HG03097 (cell line): Measurements from ENCODE around the gene ZNF202.

Source experiments
- ATAC-seq: cut with Tn5 transposase; IDR thresholded peaks from one replicate; pipeline ENCODE4 v1.9.1; 2021; ENCODE audit not compliant: unreplicated experiment, low FRiP score

ZNF202 gene

DNA sequence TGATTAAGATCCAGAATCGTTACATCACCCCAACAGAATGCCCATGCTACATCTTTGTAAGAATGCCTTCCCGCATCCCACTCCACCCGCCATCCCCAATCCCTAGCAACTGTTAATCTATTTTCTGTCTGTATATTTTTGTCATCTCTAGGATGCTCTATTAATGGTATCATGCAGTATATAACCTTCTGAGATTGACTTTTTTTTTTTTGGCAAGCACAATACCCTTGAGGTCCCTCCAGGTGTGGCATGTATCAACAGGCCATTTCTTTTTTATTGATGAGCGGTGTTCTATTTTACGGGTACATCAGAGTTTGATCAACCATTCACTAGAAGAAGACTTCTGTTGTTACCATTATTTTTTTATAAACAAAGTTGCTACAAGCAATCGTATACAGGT lies 56.9 kb downstream of the ZNF202 start:
- no peak for ATAC-seq

DNA sequence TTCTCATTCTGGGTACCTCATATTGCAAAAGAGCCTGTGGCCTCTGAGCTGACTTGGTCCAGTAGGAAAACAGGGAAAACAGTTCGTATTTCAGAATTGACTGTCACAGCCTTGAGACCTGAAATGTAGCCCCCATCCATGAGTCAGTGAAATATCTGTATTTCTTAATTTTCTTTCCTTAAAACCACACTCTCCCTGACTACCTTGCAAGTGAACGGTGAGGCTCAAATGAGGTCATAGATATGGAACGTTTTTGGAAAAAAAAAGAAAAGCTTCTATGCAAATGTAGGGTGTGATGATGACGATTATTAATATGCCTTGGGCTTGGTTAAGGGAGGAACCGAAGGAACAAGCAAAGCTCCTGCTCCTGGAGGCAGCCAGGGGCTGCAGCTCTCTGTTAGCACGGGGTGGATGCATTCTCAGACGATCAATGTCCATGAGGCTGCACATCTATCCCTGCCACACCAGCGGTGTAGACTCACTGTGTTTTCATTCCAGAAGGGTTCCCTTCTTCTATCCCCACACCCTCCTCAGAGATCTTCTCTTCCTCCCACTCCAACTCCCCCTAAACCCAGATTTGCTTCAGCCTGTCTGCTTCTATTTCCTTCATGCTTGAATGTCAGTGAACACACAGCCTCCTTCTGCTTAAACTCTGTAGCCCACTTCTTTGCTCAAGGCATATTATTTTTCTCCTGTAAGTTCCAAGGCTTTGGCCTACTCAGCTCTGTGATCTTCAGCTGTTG lies 57.9 kb downstream of the ZNF202 start:
- no peak for ATAC-seq

DNA sequence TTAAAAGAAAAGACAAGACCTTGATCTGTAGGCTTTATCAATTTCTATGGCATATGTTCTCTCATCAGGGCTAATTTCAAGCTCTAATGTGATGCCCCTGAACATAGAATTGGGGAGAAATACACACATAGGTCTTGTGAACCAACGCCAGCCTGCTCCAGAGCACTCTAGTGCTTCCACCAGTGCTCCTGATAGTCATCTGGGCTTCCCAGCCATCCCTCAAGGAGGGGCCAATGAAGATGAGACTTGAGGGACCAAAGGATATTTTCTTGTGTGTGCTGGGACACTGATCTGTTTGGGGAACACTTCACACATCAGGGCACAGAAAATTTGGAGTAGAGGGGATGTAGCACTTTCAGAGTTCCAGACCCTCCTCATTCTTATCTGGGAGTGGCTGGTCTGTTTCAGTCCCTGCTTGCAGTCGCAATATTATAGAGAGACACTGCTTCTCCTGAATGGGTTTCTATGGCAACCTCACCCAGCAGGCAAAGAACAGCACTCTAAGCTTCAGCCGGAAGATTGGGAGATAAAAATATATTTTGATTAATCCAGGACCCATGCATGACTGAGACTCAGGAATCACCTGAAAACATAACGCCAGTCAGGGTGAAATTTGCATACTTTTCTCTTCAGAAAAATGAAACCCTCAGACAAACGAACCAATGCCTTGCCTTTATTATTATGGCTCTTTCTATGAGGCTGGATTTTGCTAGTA lies 58.6 kb downstream of the ZNF202 start:
- ATAC-seq: no peak

DNA sequence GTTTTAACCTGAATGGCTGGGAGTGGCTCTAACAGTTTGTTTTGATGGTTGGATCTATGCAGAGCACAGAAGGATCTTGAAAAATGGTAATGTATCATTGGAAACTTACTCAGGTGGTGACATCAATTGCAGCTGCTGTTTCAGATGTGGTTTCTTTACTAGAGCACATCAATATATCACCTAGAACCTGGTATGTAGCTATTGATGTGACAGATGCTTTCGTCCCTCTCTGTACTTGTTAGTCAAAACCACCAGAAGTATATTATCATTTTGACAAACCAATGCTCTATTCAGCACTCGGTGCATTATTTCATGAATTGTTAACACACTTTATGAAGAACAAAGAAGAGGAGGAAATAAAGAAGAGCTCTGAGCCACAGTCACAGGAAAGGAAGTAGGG lies 60.4 kb downstream of the ZNF202 start:
- ATAC-seq: no peak

DNA sequence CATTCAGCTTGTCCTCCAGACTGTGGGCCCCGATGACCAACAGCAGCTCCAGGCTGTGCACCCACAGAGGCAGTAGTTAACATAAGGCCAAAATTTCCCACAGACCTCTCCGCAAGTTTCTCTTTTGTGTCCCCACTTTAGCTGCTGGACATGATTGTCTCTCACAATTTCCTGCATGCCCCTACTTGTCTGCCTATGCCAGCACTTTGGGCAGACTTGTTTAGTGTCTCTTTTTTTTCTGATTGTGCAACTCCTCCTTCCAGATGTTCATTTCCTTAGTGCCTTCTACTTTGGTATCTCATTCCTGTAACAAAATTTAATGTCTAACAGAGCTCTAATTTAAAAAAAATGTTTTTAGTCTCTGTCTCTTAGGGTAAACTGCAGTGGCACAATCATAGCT lies 63.2 kb downstream of the ZNF202 start:
- ATAC-seq: no peak

DNA sequence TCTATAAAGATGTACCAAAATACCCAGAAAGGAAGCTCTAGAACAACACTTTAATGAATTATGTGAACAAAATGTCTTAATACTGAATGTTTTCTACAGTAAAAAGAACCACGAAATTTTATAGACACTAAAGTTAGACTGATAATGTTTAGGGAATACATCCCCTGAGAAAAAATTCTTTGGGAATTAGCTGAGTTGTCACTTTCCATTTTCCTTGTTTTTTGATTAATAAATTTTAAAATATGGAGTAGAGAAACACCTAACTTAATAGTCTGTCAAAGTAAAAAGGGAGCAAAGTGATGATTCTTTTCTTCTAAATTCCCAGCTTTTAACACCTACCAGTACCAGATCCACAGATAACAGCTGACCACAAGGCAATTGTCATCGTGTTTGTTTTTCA lies 64.0 kb downstream of the ZNF202 start:
- ATAC-seq: no peak

DNA sequence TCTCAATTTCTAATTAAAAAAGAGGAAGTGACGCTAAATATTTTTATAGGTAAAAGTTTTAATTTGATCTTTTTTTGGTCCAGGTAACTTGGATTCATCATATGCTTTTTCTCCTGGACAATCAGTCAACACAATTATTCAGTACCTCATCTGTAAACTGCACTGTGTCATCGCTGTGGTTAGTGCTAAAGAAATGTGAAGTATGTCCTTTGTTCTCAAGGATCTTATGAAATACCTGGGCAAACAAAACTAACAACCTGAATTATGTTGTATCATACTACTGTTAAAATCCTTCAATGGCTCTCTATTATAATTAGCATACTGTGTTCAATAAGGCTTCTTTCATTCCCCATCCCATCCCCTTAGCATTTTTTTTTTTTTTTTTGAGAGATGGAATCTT lies 67.2 kb downstream of the ZNF202 start:
- ATAC-seq: no peak
